Measurements from ENCODE around the gene TCEA3. TPM values are rescaled to one million over a fixed set of nuclear protein-coding genes. Genes with fewer than 3 reads are reported as not detected.

The TCEA3 gene
- total and polyA plus RNA-seq, 2 of the 4 experiments (the other 2 are of a cell fraction) = 3.0 to 6.3 TPM

DNA sequence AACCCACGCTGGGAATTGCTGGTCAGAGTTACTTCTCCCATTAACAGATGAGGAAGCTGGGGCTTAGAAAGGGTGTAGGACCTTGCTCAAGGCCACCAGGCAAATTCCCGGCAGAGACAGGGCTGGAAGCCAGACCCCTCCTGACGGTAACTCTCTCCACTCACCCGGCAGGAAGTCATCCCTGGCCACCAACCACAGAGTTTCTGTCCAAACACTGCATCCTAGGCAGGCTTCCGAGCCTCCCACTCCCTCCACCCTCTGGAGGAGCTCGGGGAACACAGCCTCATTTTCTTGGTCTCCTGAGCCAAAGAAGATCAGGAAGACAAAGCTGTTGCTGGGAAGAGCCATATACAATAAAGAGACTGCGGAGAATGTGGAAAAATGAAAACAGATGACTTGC, 29.9 kb downstream of the TCEA3 start:
- Histone ChIP-seq H2BK20ac (ENCODE audit: low read depth, low read length) (peak overlapping the region; percentile 48; the same call in 1 of the 2 replicates), H3K9me3 (ENCODE audit: control insufficient read depth, insufficient read depth, low read length) (no peaks in the 10 kb centered on the region), H3K9ac (ENCODE audit: low read depth, low read length) (no peak overlapping the region), H3K4me1 (ENCODE audit: control insufficient read depth, insufficient read depth, low read length) (peaks cover 17% of the 10 kb centered on the region), H2BK5ac (ENCODE audit: low read depth, low read length, poor library complexity, severe bottlenecking) (peak overlapping the region; percentile 35), H3K14ac (replicated peaks; ENCODE audit: low read depth, low read length) (peak overlapping the region; percentile 41), H2AFZ (replicated peaks; ENCODE audit: low read length, poor library complexity) (peak overlapping the region; percentile 71), H3K27me3 (ENCODE audit: control insufficient read depth, insufficient read depth, low read length) (no peaks in the 10 kb centered on the region), H3K56ac (ENCODE audit: extremely low read depth, insufficient read depth, low read length) (no peak overlapping the region), H3K4ac (ENCODE audit: low read depth, low read length) (peak overlapping the region; percentile 47), H4K8ac (ENCODE audit: low read depth in 2 of 2, low read length in 2 of 2) (peak overlapping the region in 1 of 2 experiments; percentile 68; a peak in 3 of 4 replicates), H3K4me3 (ENCODE audit: insufficient read depth, low read depth, low read length) (no peak overlapping the region), H3K79me1 (ENCODE audit: low read depth in 1 of 2, low read length in 2 of 2) (peaks cover 0 to 15% of the 10 kb centered on the region in 2 experiments; a peak in 2 of 4 replicates), H2AK9ac (replicated peaks; ENCODE audit: low read depth, low read length, poor library complexity) (no peak overlapping the region), H3K9me1 (ENCODE audit: insufficient read depth, low read length) (peaks cover 27% of the 10 kb centered on the region), H4K20me1 (ENCODE audit: insufficient read depth, low read length) (0 out of 2 replicates have a peak, but pooled peaks cover 7% of the 10 kb centered on the region), H3K4me2 (ENCODE audit: low read depth, low read length) (peak overlapping the region; percentile 14), H4K5ac (ENCODE audit: low read depth, low read length) (no peak overlapping the region), H3K27ac (ENCODE audit: insufficient read depth, low read length) (peak overlapping the region; percentile 68; the same call in 1 of the 2 replicates), H2BK120ac (ENCODE audit: low read depth, low read length) (peak overlapping the region; percentile 70), H2BK15ac (ENCODE audit: low read depth, low read length) (0 out of 3 replicates have a peak overlapping the region, but pooled peaks have one; percentile 0), H3K23ac (ENCODE audit: low read depth, low read length) (peak overlapping the region; percentile 26), H3K18ac (ENCODE audit: low read depth, low read length) (no peak overlapping the region), H3K36me3 (ENCODE audit: control insufficient read depth, insufficient read depth, low read length) (no peaks in the 10 kb centered on the region), H2AK5ac (ENCODE audit: low read depth, low read length) (no peak overlapping the region), H4K91ac (ENCODE audit: insufficient read depth, low read depth, low read length) (peak overlapping the region; percentile 33; the same call in 1 of the 2 replicates)
- DNase-seq (peak; percentile 69), ATAC-seq (ENCODE audit: low read depth) (peak; percentile 85)
- TF ChIP-seq RFX5 (IDR thresholded peaks at IDR 0.05; ENCODE audit: low read depth, low read length) = no peak
- TF ChIP-seq, protein P1, sequence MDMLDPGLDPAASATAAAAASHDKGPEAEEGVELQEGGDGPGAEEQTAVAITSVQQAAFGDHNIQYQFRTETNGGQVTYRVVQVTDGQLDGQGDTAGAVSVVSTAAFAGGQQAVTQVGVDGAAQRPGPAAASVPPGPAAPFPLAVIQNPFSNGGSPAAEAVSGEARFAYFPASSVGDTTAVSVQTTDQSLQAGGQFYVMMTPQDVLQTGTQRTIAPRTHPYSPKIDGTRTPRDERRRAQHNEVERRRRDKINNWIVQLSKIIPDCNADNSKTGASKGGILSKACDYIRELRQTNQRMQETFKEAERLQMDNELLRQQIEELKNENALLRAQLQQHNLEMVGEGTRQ (IDR thresholded peaks at IDR 0.05; ENCODE audit: low read depth, low read length) = no peak
- no peak for TF ChIP-seq BHLHE40 (IDR thresholded peaks at IDR 0.05; ENCODE audit: low read depth, low read length)
- peak; percentile 15 for TF ChIP-seq RAD21 (IDR thresholded peaks at IDR 0.05; ENCODE audit: low read length)
- POLR2A ChIA-PET (ENCODE audit: unreplicated experiment) = interaction anchor here (0.7 to 1.4 kb wide), 3 partner anchors 9 to 947 kb away, joined by 3 to 19 read pairs (median 4); partner anchors contain the start of gene HNRNPR
- in situ Hi-C loops (cut with MboI; ENCODE audit: low sequenced_read_pairs) = no loop called here
- CTCF ChIA-PET = interaction anchor here (0.8 to 2.8 kb wide), 3 partner anchors 9 to 17 kb away, joined by 3 to 16 read pairs (median 3); no protein-coding TSS in a partner anchor
- BruUV-seq (replicated peaks) = no TSS peak
- intact Hi-C loops (cut with micrococcal nuclease) = no loop called here
- WGBS, 2 experiments (ENCODE audit: extremely low coverage in 2 of 2, insufficient read length in 1 of 2) = 14% methylated on average over 1 of the region's 7 CpGs; no CpG with 5 or more reads in 1 of the 2 experiments
- dilution Hi-C loops (cut with HindIII; ENCODE audit: low sequenced_read_pairs, unreplicated experiment) = no loop called here

Data from IMR-90 (cell line).